Mesodermal cell (in vitro differentiated cells): ENCODE results near the gene RBP7.
"Not testable (repeated sequence)": the region's sequence is repeated elsewhere in the genome, so short reads cannot be mapped to it uniquely, and the experiment has no call there.

ENCODE experiments used
- H3K27ac ChIP-seq: 2 replicates; pipeline ENCODE4 v1.7.0; 2013; ENCODE audit warnings: mild to moderate bottlenecking, low read depth, low read length, moderate library complexity; ENCODE audit not compliant: severe bottlenecking
- H3K36me3 ChIP-seq: 2 replicates; pipeline ENCODE4 v1.7.1; 2013; ENCODE audit warnings: mild to moderate bottlenecking, low read length, moderate library complexity; ENCODE audit not compliant: control insufficient read depth, insufficient read depth
- H3K4me1 ChIP-seq: one replicate; pipeline ENCODE4 v1.7.1; 2013; ENCODE audit warnings: mild to moderate bottlenecking, low read length; ENCODE audit not compliant: insufficient read depth, control insufficient read depth, poor library complexity, severe bottlenecking
- H3K4me3 ChIP-seq: 2 replicates; pipeline ENCODE4 v1.7.0; 2013; ENCODE audit warnings: low read length, control low read depth, mild to moderate bottlenecking; ENCODE audit not compliant: insufficient read depth, poor library complexity, severe bottlenecking; ENCODE audit errors: extremely low read depth
- H3K9me3 ChIP-seq: 2 replicates; pipeline ENCODE4 v1.7.1; 2013; ENCODE audit warnings: mild to moderate bottlenecking, low read length, moderate library complexity; ENCODE audit not compliant: control insufficient read depth
- WGBS, 2 experiments: methylation state at CpG; one replicate each; pipeline ENCODE4 v1.1.5; 2013; ENCODE audit warnings: missing lambda C conversion rate in 2 of 2; ENCODE audit not compliant: insufficient coverage in 2 of 2; 5-methylcytosine and 5-hydroxymethylcytosine counted together

Gene RBP7

DNA sequence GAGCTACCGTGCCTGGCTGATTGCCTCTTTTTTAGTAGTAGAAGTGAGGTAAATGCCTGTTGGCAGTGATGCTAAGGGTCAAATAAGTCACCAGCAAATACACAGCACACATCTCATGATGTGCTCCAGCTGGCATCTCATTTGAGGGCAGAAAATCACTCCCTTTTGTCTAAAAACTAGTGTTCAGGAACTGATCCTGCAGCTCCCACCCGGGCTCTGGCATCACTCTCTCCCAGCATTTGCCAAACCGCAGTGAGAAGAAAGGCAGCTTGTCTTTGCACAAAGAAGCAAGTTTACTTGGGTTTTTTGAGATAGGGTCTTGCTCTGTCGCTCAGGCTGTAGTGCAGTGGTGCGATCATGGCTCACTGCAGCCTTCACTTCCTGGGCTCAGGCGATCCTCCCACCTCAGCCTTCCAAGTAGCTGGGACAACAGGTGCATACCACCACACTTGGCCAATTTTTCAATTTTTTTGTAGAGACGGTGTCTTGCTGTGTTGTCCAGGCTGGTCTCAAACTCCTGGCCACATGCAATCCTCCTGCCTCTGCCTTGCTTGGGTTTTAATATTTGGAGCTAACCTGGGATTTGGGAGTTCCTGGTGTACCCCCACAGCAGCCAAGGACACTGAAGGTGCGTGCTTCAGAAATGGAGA lies 4.1 kb downstream of the RBP7 start:
- WGBS, 2 experiments, result 85 to 96% methylated on average over 4 to 7 of the region's 8 CpGs
- H3K36me3 ChIP-seq, result no peaks in the 10 kb centered on the region
- no peak overlapping the region for H3K4me3 ChIP-seq
- no peaks in the 10 kb centered on the region for H3K9me3 ChIP-seq
- no peak overlapping the region for H3K27ac ChIP-seq
- no peaks in the 10 kb centered on the region for H3K4me1 ChIP-seq

DNA sequence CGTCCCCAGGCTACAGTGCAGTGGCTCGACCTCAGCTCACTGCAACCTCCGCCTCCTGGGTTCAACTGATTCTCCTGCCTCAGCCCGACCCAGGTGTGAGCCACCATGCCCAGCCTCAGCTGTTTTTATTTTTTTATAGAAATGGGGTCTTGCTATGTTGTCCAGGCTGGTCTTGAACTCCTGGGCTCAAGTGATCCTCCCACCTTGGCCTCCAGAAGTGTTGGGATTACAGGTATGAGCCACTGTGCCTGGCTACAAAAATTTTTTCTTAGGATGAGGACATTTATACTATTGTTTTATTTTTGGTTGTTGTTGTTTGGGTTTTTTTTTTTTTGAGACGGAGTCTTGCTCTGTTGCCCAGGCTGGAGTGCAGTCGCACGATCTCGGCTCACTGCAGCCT lies 8.2 kb downstream of the RBP7 start:
- H3K27ac ChIP-seq, result not testable (repeated sequence)
- WGBS, 2 experiments, result 89 to 97% methylated on average over 5 to 6 of the region's 8 CpGs

DNA sequence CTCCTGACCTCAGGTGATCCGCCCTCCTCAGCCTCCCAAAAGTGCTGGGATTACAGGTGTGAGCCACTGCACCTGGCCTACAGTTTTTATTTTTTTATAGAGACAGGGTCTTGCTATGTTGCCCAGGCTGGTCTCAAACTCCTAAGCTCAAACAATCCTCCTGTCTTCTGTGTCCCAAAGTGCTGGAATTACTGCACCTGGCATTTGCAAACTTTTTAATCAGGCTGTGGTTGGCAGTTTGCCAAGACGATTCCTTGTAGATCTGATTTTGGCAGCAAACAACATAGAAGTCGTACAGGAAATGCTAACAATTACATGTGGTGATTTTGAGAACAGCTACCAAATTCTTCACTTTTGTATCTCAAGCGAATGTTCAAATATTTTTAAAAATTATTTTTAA lies 10.1 kb downstream of the RBP7 start:
- no peak overlapping the region for H3K4me3 ChIP-seq

More for the DNA sequence above, 8.2 kb downstream of the RBP7 start:
- H3K9me3 ChIP-seq, H3K4me3 ChIP-seq, H3K4me1 ChIP-seq, H3K36me3 ChIP-seq: not testable (repeated sequence)

DNA sequence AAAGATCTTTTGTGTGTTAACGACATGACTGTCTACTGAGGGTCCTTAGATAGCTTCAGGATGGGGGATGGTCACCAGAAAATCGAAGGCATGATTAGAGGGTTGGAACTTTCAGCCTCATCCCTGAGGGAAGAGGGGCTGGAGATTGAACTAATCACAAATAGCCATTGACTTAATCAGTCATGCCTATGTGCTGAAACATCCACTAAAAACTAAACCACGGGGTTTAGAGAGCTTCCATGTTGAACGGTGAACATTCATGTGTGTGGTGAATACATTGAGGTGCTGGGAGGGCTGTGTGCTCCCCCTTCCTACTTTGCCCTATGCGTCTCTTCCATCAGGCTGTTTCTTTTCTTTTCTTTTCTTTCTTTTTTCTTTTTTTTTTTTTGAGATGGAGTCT lies 17.0 kb downstream of the RBP7 start:
- Histone ChIP-seq H3K4me3 (no peak overlapping the region), H3K27ac (no peak overlapping the region), H3K4me1 (no peaks in the 10 kb centered on the region), H3K36me3 (no peaks in the 10 kb centered on the region), H3K9me3 (no peaks in the 10 kb centered on the region)
- 83 to 94% methylated on average over 2 of the region's 5 CpGs for WGBS, 2 experiments

More for the DNA sequence above, 10.1 kb downstream of the RBP7 start:
- Histone ChIP-seq H3K9me3 (no peaks in the 10 kb centered on the region), H3K27ac (no peak overlapping the region), H3K36me3 (no peaks in the 10 kb centered on the region), H3K4me1 (no peaks in the 10 kb centered on the region)
- whole genome bisulfite sequencing, 2 experiments, result 67 to 96% methylated on average over 2 to 3 of the region's 4 CpGs

DNA sequence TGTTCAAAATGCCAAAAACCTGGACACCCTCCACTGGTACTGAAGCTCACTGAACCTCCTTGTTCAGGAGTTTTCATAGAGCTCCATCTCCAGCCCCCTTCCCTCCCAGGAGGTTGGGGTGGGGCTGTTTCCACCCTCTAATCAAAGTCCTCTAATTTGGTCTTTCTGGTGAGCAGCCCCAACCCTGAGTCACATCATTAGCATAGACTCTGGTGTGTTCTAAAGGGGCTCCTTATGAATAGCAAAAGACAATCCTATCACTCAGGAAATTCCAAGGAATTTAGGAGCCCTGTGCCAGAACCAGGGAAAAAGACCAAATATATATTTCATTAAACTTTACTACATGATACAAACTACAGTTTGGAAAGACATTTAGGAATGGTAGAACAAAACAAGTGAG lies 22.5 kb downstream of the RBP7 start:
- no peak overlapping the region for H3K4me3 ChIP-seq
- no peaks in the 10 kb centered on the region for H3K4me1 ChIP-seq
- no peak overlapping the region for H3K27ac ChIP-seq
- no peaks in the 10 kb centered on the region for H3K36me3 ChIP-seq
- H3K9me3 ChIP-seq, result no peaks in the 10 kb centered on the region

DNA sequence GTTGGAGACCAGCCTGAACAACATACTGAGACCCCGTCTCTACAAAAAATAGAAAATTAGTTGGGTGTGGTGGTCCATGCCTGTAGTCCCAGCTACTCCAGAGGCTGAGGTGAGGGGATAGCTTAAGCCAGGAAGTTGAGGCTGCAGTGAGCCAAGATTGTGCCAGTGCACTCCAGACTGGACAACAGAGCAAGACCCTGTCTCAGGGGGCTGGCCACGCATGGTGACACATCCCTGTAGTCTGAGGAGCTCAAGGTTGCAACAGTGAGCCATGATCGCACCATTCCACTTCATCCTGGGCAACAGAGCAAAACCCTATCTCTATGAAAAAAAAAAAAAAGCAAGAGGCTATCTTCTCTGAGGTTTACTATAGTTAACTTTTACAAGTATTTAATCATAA lies 23.1 kb downstream of the RBP7 start:
- Histone ChIP-seq H3K36me3 (no peaks in the 10 kb centered on the region), H3K4me1 (no peaks in the 10 kb centered on the region), H3K27ac (no peak overlapping the region), H3K9me3 (no peaks in the 10 kb centered on the region), H3K4me3 (no peak overlapping the region)
- WGBS, 2 experiments, result 100% methylated on average over 1 of the region's 3 CpGs

DNA sequence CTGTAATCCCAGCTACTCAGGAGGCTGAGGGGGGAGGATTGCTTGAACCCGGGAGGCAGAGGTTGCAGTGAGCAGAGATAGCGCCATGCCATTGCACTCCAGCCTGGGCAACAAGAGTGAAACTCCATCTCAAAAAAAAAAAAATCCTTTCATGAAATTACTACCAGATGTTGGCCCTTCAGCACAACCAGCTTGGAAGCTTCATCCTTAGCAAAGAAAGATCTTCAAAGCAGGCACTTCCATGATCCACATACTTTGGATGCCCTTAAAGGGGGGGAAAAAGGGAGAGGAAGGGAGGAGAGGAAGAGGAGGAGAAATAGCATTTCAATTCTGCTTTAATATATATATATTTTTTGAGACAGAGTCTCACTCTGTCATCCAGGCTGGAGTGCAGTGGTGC lies 23.6 kb downstream of the RBP7 start:
- H3K4me3 ChIP-seq, H3K36me3 ChIP-seq, H3K27ac ChIP-seq, H3K9me3 ChIP-seq, H3K4me1 ChIP-seq: not testable (repeated sequence)
- WGBS, 2 experiments, result 88% methylated on average over 1 of the region's 2 CpGs; no CpG with 5 or more reads in 1 of the 2 experiments

DNA sequence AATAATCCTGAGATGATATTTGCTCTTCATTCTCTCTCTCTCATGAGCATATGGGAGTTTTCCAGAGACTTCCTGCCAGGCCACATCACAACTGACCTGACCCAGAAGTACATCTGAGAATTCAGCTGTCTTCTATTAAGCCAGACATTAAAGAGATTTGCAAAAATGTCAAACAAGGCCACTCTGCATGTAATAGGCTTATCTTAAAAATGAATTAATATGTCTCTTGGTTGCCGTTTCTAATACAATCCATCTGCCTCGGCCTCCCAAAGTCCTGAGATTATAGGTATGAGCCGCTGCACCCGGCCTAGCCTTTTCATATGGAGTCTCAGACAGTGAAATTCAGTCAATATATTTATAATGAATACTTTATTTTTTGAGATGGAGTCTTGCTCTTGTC lies 25.0 kb downstream of the RBP7 start:
- 100% methylated on average over 2 of the region's 4 CpGs; no CpG with 5 or more reads in 1 of the 2 experiments for WGBS, 2 experiments
- not testable (repeated sequence) for H3K36me3 ChIP-seq

DNA sequence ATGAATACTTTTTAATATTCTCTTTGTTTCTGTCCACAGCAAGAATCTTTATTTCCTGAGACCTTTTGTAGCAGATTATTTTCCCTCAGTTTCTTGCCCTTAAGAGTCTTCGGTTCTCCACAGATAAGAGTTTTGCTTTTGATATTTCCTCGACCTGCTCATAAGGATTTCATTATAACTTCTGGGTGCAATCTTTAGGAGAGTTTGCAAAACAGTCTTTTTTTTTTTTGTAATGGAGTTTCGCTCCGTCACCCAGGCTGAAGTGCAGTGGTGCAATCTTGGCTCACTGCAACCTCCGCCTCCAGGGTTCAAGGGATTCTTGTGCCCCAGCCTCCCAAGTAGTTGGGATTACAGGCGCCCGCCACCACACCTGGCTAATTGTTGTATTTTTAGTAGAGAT lies 25.6 kb downstream of the RBP7 start:
- Histone ChIP-seq H3K9me3 (no peaks in the 10 kb centered on the region), H3K4me1 (no peaks in the 10 kb centered on the region), H3K27ac (no peak overlapping the region), H3K36me3 (no peaks in the 10 kb centered on the region), H3K4me3 (no peak overlapping the region)
- WGBS, 2 experiments, result 89 to 98% methylated on average over 5 to 7 of the region's 7 CpGs

More for the DNA sequence above, 25.0 kb downstream of the RBP7 start:
- not testable (repeated sequence) for H3K9me3 ChIP-seq, H3K4me1 ChIP-seq, H3K27ac ChIP-seq, H3K4me3 ChIP-seq

DNA sequence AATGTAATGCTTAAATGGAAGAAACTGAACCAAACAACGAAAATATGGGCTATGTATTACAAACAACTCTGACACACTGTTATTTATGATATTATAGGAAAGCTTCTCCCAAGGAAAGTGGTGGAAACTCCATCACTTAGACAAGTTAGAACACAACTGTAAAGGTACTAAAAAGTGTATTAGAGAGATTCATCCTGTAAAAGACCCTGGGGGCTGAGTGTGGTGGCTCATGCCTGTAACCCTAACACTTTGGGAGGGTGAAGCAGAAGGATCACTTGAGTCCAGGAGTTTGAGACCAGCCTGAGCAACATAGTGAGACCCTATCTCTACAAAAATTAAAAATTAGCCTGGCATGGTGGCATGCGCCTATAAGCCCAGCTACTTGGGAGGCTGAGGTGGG lies 28.3 kb downstream of the RBP7 start:
- no peak overlapping the region for H3K4me3 ChIP-seq
- H3K36me3 ChIP-seq, result no peaks in the 10 kb centered on the region
- H3K9me3 ChIP-seq, result no peaks in the 10 kb centered on the region
- 100% methylated on average over 1 of the region's 2 CpGs; no CpG with 5 or more reads in 1 of the 2 experiments for WGBS, 2 experiments
- no peaks in the 10 kb centered on the region for H3K4me1 ChIP-seq
- no peak overlapping the region for H3K27ac ChIP-seq

DNA sequence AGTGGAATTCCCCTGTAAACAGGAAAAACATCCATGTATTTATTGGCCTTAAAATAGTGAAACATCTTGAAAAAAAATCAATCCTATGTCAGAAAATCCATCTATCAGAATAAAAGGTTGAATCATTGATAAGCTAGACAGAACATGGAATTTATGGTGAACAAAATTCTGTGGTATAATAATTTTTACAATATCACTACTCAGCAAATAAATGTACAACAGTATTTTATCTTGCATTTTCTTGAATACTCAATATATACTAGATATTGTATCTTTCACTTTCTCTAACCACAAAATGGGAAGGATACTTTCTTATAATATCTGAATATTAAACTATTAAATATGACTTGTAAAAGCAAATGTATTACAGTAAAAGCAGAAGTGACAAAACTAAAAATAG lies 30.0 kb downstream of the RBP7 start:
- Histone ChIP-seq H3K4me1 (peaks cover 6% of the 10 kb centered on the region), H3K9me3 (no peaks in the 10 kb centered on the region), H3K27ac (no peak overlapping the region), H3K36me3 (no peaks in the 10 kb centered on the region), H3K4me3 (no peak overlapping the region)
